RCC 7860 (cell line): Measurements from ENCODE around the gene TBX18.

ENCODE experiments used
- DNase-seq: peaks from one replicate; pipeline ENCODE4 v3.0.0-alpha.2; 2015; ENCODE audit warnings: low spot score
- FAIRE-seq: peaks from 2 replicates; lab custom pipeline; 2012; peaks lifted over from hg19 to GRCh38; lab: Jason Lieb, UNC

The TBX18 gene

DNA sequence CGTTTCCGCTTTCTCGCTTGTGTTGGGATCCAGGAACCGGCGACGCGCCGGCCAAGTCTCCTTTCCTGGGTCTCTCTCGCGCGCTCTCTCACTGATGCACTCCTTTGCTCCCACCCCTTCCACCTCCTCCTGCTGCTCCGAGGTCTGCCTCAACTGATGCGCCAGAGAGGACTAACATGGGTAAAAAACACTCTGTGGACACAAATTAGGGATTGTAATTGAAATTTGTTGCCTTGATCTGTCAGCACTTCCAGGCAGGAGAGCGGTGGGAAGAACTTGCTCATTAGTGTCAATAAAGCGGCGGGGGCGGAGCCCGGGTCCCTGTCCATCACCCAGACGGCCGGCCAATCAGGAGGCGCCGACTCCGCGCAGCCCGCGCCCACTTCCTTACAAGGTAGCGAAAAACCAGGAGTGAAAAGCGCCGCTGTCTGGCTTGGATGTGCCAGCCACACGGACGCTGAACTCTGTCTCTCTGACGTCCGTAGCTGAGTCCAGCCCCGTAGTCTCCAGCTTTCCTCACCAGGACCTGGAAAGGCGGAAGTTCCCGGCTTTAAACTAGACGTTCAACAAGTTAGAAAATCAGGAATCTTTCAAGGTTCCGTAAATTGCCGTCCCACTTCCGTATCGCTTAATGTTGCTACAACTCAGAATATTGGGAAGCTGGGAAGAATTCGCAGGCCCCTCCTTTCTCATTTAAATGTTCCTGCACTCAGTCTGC, at the start of gene TBX18:
Gene TBX18 (minus strand): TSS at position 267 of the 718 bp plus-strand sequence. CDS start 417 bp downstream, outside the sequence.
- DNase-seq (no peak), FAIRE-seq (no peak)

GRCh38 chr6:84811351-84811750, 47.0 kb upstream of the TBX18 start:
- FAIRE-seq (no peak), DNase-seq (no peak)

DNA sequence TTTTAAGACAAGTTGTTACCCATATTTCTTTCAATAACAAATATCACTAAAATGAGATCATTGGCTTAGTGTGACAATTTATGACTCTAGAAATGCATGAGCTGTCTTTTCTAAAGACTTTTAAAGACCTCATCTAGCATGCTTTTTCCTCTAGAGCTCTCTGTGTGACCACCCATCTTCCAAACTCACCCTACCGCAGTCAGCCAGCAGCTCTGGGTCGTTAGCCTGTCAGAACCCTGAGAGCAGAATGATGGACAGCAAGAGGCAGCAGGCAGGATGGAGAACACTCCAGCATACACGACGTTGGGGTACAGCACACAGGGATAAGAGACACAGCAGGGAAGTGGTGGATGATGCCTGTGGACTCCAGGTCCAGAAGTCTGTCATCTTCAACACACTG, 45.1 kb upstream of the TBX18 start:
- no peak for FAIRE-seq
- DNase-seq: no peak

GRCh38 chr6:84808491-84809061, 44.2 kb upstream of the TBX18 start:
- FAIRE-seq (no peak), DNase-seq (no peak)

DNA sequence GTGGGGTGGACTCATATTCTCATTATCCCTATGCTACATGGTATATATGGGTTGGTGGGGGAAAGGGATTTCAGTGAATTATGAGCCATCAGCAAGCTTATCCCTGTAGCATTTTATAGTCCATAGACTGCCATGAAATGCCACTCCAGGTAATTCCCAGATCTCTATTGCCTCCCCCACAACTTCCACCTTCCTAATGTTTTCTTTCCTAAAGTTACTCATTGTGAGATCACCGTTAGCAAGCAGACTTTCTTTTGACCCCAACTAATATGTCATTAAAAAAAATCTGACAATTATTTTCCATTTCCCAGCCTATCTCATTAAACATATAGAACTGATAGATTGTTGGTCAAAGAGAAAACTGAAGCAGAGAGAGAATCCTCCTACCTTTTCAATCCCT, 40.7 kb upstream of the TBX18 start:
- DNase-seq: no peak
- FAIRE-seq: no peak

GRCh38 chr6:84804720-84805119, 40.3 kb upstream of the TBX18 start:
- no peak for FAIRE-seq
- DNase-seq: peak; percentile 19

- DNase-seq: no peak
Measured at GRCh38 chr6:84801250-84801649, 36.9 kb upstream of the TBX18 start.

DNA sequence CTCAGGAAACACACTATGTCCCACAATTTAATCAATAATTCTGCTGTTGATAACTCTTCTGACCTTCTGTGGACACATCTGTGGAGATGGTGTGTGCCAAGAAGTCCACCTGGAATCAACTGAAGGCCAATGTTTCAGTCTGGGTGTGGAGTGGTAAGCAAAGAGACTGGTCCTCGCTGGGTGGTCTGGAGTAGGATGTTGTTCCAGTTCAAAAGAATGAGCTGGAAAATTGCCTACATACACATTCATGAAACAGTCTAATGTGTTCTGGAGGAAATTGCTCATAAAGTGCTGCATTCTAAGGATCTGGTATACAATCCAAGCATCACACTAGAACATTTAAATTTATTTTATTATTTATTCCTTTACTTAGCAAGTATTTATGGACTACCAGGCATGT, 33.9 kb upstream of the TBX18 start:
- no peak for DNase-seq
- no peak for FAIRE-seq

More at GRCh38 chr6:84801250-84801649, 36.9 kb upstream of the TBX18 start:
- FAIRE-seq: peak; percentile 25

DNA sequence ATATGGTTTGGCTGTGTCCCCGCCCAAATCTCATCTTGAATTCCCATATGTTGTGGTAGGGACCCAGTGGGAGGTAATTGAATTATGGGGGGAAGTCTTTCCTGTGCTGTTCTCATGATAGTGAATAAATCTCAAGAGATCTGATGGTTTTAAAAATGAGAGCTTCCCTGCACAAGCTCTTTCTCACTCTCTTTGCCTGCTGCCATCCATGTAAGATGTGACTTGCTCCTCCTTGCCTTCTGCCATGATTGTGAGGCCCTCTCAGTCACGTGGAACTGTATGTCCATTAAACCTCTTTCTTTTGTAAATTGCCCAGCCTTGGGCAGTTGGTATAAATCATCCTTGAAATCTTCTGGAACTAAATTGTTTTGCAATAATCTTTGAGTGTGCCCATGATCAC, 31.9 kb upstream of the TBX18 start:
- no peak for FAIRE-seq
- no peak for DNase-seq

DNA sequence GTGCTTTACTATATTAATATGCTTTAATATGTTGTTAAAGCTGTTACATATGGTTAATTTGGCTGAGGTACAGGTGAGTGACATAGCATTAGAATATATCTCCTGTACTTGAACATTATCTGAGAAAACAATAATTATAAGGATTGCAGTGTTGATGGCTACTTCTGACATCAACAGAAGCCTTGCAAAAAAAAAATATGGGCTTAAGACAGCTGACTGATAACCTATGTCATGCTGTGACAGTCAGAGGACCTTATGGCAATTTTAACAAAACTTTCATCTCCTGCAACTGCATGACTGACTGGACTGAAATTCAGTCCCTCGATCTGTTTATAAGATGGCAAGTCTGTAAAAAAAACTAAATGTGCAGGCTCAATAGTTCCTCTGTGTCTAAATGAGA, 27.5 kb upstream of the TBX18 start:
- FAIRE-seq (no peak), DNase-seq (no peak)

- DNase-seq: no peak
- no peak for FAIRE-seq
Measured at GRCh38 chr6:84791233-84791632, 26.8 kb upstream of the TBX18 start.

DNA sequence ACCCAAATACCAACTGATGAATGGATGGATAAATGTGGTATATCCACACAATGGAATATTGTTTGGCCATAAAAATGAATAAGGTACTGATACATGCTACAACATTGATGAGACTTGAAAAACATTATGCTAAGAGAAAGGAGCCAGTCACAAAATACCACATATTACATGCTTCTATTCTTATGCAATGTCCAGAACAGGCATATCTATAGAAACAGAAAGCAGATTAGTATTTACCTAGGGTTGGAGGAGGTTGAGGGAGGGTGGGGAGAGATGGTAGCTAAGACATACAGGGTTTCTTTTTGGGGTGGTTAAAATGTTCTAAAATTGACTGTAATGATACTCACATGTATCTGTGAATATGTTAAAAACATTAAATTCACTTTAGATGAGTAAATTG, 24.8 kb upstream of the TBX18 start:
- FAIRE-seq: no peak
- DNase-seq: no peak

GRCh38 chr6:84788689-84789088, 24.3 kb upstream of the TBX18 start:
- no peak for FAIRE-seq
- DNase-seq: no peak

DNA sequence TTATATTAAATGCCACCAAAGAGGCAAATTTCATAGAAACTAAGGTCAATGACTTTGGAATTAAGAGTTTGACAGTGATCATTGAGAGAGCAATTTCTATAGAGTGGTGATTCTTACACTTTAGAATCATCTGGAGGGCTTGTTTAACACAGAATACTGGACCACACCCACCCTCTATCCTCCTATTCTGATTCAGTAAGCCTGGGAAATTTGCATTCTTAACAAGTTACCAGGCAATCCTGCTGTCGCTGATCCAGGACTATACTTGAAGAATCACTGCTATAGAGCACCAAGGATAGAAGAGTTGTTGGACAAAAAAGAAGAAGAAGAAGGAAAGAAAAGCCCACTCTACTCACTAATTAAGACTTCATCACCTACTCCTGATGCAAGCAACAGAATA, 21.3 kb upstream of the TBX18 start:
- DNase-seq (no peak), FAIRE-seq (no peak)

GRCh38 chr6:84779917-84780316, 15.5 kb upstream of the TBX18 start:
- FAIRE-seq: no peak
- DNase-seq: no peak

GRCh38 chr6:84779380-84779779, 15.0 kb upstream of the TBX18 start:
- no peak for FAIRE-seq

GRCh38 chr6:84777888-84778287, 13.5 kb upstream of the TBX18 start:
- FAIRE-seq: no peak
- no peak for DNase-seq

More at GRCh38 chr6:84779380-84779779, 15.0 kb upstream of the TBX18 start:
- no peak for DNase-seq

GRCh38 chr6:84776392-84776791, 12.0 kb upstream of the TBX18 start:
- DNase-seq (no peak), FAIRE-seq (no peak)

- no peak for DNase-seq
- no peak for FAIRE-seq
Measured at GRCh38 chr6:84775751-84776150, 11.4 kb upstream of the TBX18 start.

GRCh38 chr6:84774985-84775284, 10.5 kb upstream of the TBX18 start:
- FAIRE-seq (no peak), DNase-seq (no peak)

GRCh38 chr6:84774157-84774984, 10.0 kb upstream of the TBX18 start:
- no peak for DNase-seq
- FAIRE-seq: no peak
